IPS-NIHi7 (cell line): ENCODE measurements around the gene PLPP2.

ENCODE experiments used
- DNase-seq: peaks from one replicate; pipeline ENCODE4 v3.0.0; 2012; ENCODE audit warnings: mixed read lengths; ENCODE audit errors: extremely low spot score

PLPP2 gene

GRCh38 chr19:293436-294110 lies 2.4 kb upstream of the PLPP2 start:
- DNase-seq: no peak

- no peak for DNase-seq
Observed at GRCh38 chr19:292951-293350, 1.7 kb upstream of the PLPP2 start.

GRCh38 chr19:292281-292884 lies 1.2 kb upstream of the PLPP2 start:
- no peak for DNase-seq

GRCh38 chr19:291561-292280 lies 518 bp upstream of the PLPP2 start:
- DNase-seq: no peak

- DNase-seq: peak; percentile 86
Observed at GRCh38 chr19:290372-291005, 714 bp downstream of the PLPP2 start.

- peak; percentile 84 for DNase-seq
Observed at GRCh38 chr19:289651-290371, 1.4 kb downstream of the PLPP2 start.

- no peak for DNase-seq
Observed at GRCh38 chr19:288911-289310, 2.3 kb downstream of the PLPP2 start.

- DNase-seq: no peak
Observed at GRCh38 chr19:287381-287871, 3.8 kb downstream of the PLPP2 start.

- no peak for DNase-seq
Observed at GRCh38 chr19:283395-283794, 7.8 kb downstream of the PLPP2 start.

GRCh38 chr19:282501-282900 lies 8.7 kb downstream of the PLPP2 start:
- DNase-seq: no peak

- no peak for DNase-seq
Observed at GRCh38 chr19:281992-282391, 9.2 kb downstream of the PLPP2 start.

GRCh38 chr19:281156-281853 lies 9.9 kb downstream of the PLPP2 start:
- no peak for DNase-seq

GRCh38 chr19:280541-281009 lies 10.6 kb downstream of the PLPP2 start:
- DNase-seq: no peak

- DNase-seq: no peak
Observed at GRCh38 chr19:279656-280055, 11.5 kb downstream of the PLPP2 start.

GRCh38 chr19:279231-279630 lies 12.0 kb downstream of the PLPP2 start:
- no peak for DNase-seq

- peak; percentile 79 for DNase-seq
Observed at GRCh38 chr19:277581-278165, 13.5 kb downstream of the PLPP2 start.

- no peak for DNase-seq
Observed at GRCh38 chr19:277131-277530, 14.1 kb downstream of the PLPP2 start.

- DNase-seq: no peak
Observed at GRCh38 chr19:275958-276646, 15.1 kb downstream of the PLPP2 start.

GRCh38 chr19:275000-275399 lies 16.2 kb downstream of the PLPP2 start:
- no peak for DNase-seq

- no peak for DNase-seq
Observed at GRCh38 chr19:273393-273792, 17.8 kb downstream of the PLPP2 start.
